Jurkat, Clone E6-1 (cell line): Measurements from ENCODE around the gene ARIH1.
"Not testable (repeated sequence)": the region's sequence is repeated elsewhere in the genome, so short reads cannot be mapped to it uniquely, and the experiment has no call there.

Experiments used
- DNase-seq: peaks from one replicate; pipeline ENCODE4 v3.0.0-alpha.2; 2011; ENCODE audit warnings: low read depth, low spot score
- H3K4me3 ChIP-seq: 2 replicates; pipeline ENCODE4 v1.5.1; 2011; ENCODE audit warnings: mild to moderate bottlenecking, low read length, control low read depth, moderate library complexity

The ARIH1 gene

GRCh38 chr15:72585476-72586058 is 111.4 kb downstream of the ARIH1 start:
- DNase-seq = no peak
- no peak overlapping the region for H3K4me3 ChIP-seq

DNA sequence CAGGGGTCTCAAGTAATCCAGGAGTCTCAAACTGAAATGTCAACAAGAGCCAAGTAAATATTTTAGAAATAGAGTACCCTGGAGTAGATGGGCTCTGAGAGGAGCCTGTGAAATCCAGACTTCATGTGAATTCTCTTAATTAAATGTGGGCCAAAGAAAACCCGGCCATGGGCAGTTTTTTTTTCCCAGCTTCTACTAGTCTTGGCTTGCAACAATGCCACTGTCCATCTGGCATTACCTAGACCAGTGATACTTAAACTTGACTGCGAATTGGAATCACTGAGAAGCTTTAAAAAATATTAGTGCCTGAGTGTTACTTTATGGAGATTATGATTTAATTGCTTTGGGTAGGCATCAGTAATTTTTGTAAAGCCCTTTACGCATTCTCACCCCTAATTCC is 114.0 kb downstream of the ARIH1 start:
- no peak overlapping the region for H3K4me3 ChIP-seq
- DNase-seq = no peak

DNA sequence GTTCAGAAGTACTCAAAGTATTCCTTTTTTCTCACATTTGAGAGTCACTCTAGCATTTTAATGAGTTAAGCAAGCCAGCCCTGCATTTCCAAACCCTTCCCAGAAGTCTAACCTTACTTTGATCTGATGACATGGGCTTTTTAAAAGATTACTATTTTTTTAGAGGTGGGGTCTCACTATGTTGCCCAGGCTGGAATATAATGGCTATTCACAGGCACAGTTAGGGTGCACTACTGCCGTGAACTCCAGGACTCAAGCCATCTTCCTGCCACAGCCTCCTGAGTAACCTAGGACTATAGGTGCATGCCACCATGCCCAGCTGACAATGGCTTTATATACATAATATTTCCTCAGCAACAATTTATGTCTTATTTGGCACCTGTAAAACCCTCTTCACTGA is 116.3 kb downstream of the ARIH1 start:
- DNase-seq = no peak
- H3K4me3 ChIP-seq = no peak overlapping the region

DNA sequence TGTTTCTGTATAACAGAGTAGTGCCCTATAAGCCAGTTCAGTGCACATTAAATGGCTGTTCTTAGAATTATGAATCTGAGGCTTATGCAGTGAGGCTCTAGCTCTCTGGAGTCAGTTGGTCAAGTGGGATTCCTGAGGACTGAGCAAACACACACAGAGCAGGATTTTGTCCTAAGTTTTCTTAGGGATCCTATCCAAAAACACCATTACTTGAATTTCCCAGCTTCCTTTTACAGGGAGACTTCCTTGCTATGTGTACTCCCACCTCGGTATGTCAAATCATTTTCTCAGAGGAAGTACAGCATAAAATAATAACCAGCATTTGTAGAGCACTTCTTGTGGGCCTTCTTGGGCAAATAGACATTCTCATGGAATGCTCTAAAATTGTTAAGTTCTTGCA is 117.2 kb downstream of the ARIH1 start:
- no peak for DNase-seq
- H3K4me3 ChIP-seq = no peak overlapping the region

DNA sequence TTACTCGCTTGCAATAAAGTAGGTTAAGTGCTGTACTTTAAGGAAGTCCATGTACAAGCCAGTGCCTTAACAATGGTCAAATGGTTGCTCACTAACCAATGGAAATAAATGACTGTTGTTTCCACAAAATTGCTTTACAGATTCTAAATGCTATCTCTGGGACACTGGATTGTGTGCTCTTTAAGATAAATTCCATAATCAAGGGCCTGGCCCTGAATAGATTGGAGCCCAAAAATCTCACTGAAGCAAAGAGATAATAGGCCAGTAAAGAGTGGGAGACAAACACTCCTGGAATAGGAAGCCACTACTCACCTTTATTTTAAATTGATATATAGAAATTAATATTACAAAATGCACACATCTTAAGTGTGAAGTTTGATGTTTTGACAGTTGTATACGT is 118.0 kb downstream of the ARIH1 start:
- no peak overlapping the region for H3K4me3 ChIP-seq
- no peak for DNase-seq

DNA sequence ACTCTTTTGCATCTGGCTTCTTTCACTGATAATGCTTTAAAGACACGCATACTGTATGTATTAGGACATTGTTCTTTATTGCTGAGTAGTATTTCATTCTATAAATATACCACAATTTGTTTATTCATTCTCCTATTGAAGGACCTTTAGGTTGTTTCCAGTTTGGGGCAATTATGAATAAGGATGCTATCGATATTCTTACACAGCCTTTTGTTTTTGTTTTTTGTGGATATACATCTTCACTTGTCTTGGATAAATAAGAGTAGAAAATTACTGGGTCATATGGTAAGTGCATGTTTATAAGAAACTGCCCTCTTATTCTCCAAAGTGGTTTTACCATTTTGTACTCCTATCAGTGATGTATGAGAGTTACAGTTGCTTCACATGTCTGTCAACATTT is 118.5 kb downstream of the ARIH1 start:
- no peak overlapping the region for H3K4me3 ChIP-seq
- DNase-seq = no peak

DNA sequence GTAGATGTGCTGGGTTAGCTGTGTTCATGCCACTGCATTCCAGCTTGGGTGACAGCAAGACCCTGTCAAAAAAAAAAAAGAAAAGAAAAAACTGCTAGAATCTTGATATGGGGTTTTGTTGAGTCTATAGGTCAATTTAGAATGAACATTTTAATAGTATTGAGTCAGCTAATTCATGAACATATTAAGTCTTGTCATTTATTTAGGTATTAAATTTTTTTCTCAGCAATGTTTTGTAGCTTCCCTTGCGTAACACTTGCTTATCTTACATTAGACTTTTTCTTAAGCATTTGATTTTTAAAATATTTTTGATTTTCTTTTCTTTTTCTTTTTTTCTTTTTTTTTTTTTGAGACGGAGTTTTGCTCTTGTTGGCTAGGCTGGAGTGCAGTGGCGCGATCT is 119.7 kb downstream of the ARIH1 start:
- no peak for DNase-seq
- no peak overlapping the region for H3K4me3 ChIP-seq

GRCh38 chr15:72599855-72600464 is 125.8 kb downstream of the ARIH1 start:
- peak; percentile 32 for DNase-seq
- H3K4me3 ChIP-seq = no peak overlapping the region

- no peak for DNase-seq
- no peak overlapping the region for H3K4me3 ChIP-seq
These were observed 130.7 kb downstream of the ARIH1 start for GRCh38 chr15:72604794-72605193.

GRCh38 chr15:72608084-72608483 is 134.0 kb downstream of the ARIH1 start:
- not testable (repeated sequence) for DNase-seq, H3K4me3 ChIP-seq

- DNase-seq = no peak
- H3K4me3 ChIP-seq = no peak overlapping the region
These were observed 135.7 kb downstream of the ARIH1 start for GRCh38 chr15:72609862-72610261.

GRCh38 chr15:72612324-72612723 is 138.2 kb downstream of the ARIH1 start:
- not testable (repeated sequence) for H3K4me3 ChIP-seq, DNase-seq

GRCh38 chr15:72614810-72615532 is 140.8 kb downstream of the ARIH1 start:
- no peak for DNase-seq
- no peak overlapping the region for H3K4me3 ChIP-seq

- peak; percentile 80 for DNase-seq
- H3K4me3 ChIP-seq = not testable (repeated sequence)
These were observed 141.6 kb downstream of the ARIH1 start for GRCh38 chr15:72615533-72616233.

- peak; percentile 8 for DNase-seq
- no peak overlapping the region for H3K4me3 ChIP-seq
These were observed 142.5 kb downstream of the ARIH1 start for GRCh38 chr15:72616491-72617210.

DNA sequence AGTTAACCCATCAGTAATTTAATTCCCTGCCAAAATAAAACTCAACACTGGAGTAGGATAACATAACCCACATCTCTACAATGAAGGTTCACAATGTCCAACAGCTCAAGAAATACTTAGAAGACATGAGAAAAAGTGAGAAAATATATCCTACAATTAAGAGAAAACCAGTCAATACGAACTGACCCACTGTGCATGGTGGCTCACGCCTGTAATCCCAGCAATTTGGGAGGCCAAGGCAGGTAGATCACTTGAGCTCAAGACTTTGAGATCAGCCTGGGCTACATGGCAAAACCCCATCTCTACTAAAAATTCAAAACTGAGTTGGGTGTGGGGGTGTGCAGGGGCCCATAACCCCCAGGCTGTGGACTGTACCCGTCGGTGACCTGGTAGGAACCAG is 149.7 kb downstream of the ARIH1 start:
- not testable (repeated sequence) for H3K4me3 ChIP-seq, DNase-seq

- not testable (repeated sequence) for DNase-seq
These were observed 152.0 kb downstream of the ARIH1 start for GRCh38 chr15:72626153-72626552.

DNA sequence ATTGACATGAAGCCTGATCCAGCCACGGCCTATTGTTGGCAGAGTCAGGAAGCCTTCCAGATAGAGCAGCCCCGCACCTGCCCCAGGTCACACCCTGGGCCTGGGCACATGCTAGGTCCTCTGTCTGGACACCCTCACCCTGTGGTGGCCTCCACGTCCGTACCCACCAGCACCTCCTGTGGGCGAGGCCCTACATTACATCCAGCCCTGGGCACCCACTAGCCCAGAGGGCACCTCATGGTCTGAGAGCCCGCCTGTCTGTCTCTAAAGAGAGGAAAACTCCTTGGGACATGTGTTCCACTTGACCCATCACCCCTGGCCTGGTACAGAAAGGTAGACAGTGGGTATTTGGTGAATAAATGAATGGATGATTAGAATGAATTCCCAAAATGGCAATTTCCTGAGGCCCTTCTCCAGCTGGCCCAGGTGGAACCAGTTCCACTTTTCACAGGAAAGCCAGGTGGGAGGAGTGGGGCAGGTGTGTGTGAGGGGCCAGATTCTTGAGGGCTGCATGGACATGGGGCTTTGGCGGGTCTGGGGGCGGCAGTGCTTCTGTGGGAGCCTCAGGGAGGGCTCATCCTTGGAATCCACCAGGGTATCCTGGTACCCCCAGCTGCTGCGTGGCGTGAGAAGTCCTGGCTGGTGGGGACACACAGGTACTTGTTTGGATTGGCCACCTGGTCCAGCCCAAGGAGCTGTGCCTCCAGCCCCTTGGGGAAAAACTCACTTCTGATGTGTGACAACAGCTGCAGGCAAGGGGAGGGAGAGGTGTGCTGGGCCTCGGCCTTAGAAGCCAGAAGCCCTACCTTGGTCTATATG is 154.3 kb downstream of the ARIH1 start:
- H3K4me3 ChIP-seq, DNase-seq: not testable (repeated sequence)

More at GRCh38 chr15:72626153-72626552, 152.0 kb downstream of the ARIH1 start:
- H3K4me3 ChIP-seq = not testable (repeated sequence)
